Loucy (cell line): ENCODE measurements around the gene HIP1.
A peak's percentile ranks its signal among the peaks of the same experiment; 100 is the strongest.

Experiments used
- H2AFZ ChIP-seq: fragments of 200-600 bp; sonication (generic); 2 replicates; pipeline ENCODE4 v1.6.0; 2016; ENCODE audit warnings: antibody characterized with exemption, mild to moderate bottlenecking, low read length, moderate library complexity
- H3F3A ChIP-seq: fragments of 200-600 bp; 2 replicates; pipeline ENCODE4 v1.6.0; 2016; ENCODE audit warnings: antibody characterized with exemption, low read depth, mild to moderate bottlenecking
- H3K27me3 ChIP-seq: fragments of 200-600 bp; sonication (generic); 2 replicates; pipeline ENCODE4 v1.6.1; 2014; ENCODE audit warnings: low read length, mild to moderate bottlenecking; ENCODE audit not compliant: insufficient read depth, poor library complexity, severe bottlenecking
- H3K36me3 ChIP-seq: fragments of 200-600 bp; sonication (generic); 2 replicates; pipeline ENCODE4 v1.6.1; 2016; ENCODE audit warnings: low read length; ENCODE audit not compliant: insufficient read depth
- H3K4me1 ChIP-seq: fragments of 200-600 bp; sonication (generic); 2 replicates; pipeline ENCODE4 v1.5.1; 2014; ENCODE audit warnings: low read length, mild to moderate bottlenecking; ENCODE audit not compliant: insufficient read depth, poor library complexity, severe bottlenecking
- H3K4me2 ChIP-seq: fragments of 200-600 bp; sonication (generic); 2 replicates; pipeline ENCODE4 v1.6.0; 2014; ENCODE audit warnings: antibody characterized with exemption, low read length, low read depth, mild to moderate bottlenecking; ENCODE audit not compliant: poor library complexity, severe bottlenecking
- H3K4me3 ChIP-seq: fragments of 200-600 bp; sonication (generic); 2 replicates; pipeline ENCODE4 v1.5.1; 2014; ENCODE audit warnings: low read length, mild to moderate bottlenecking, mixed read lengths; ENCODE audit not compliant: poor library complexity, severe bottlenecking
- H3K79me2 ChIP-seq: fragments of 200-600 bp; sonication (generic); 2 replicates; pipeline ENCODE4 v1.6.1; 2014; ENCODE audit warnings: low read length; ENCODE audit not compliant: insufficient read depth
- H3K9ac ChIP-seq: fragments of 200-600 bp; sonication (generic); 2 replicates; pipeline ENCODE4 v1.6.0; 2014; ENCODE audit warnings: mild to moderate bottlenecking, low read depth, low read length, moderate library complexity; ENCODE audit not compliant: poor library complexity, severe bottlenecking
- H3K9me2 ChIP-seq: fragments of 200-600 bp; sonication (generic); replicated peaks from 2 replicates; pipeline ENCODE4 v1.6.1; 2016; ENCODE audit warnings: low read depth, low read length, mixed read lengths
- H3K9me3 ChIP-seq: fragments of 200-600 bp; sonication (generic); 2 replicates; pipeline ENCODE4 v1.6.1; 2014; ENCODE audit warnings: mild to moderate bottlenecking, antibody characterized with exemption, low read length, low read depth; ENCODE audit not compliant: insufficient read depth
- H4K20me1 ChIP-seq: fragments of 200-600 bp; sonication (generic); 2 replicates; pipeline ENCODE4 v1.6.0; 2014; ENCODE audit warnings: antibody characterized with exemption, low read length, mild to moderate bottlenecking; ENCODE audit not compliant: insufficient read depth, poor library complexity, severe bottlenecking
- EZH2phosphoT487 ChIP-seq: fragments of 200-600 bp; IDR thresholded peaks from 2 replicates; pipeline ENCODE4 v1.6.1; 2018; ENCODE audit warnings: antibody characterized with exemption, mild to moderate bottlenecking, moderate library complexity, borderline replicate concordance
- TF ChIP-seq, protein P1 (sequence below): fragments of 200-600 bp; sonication (generic); conservative IDR thresholded peaks from 2 replicates; pipeline ENCODE4 v1.5.1; 2014; ENCODE audit warnings: mild to moderate bottlenecking, antibody characterized with exemption, low read length

HIP1 gene

DNA sequence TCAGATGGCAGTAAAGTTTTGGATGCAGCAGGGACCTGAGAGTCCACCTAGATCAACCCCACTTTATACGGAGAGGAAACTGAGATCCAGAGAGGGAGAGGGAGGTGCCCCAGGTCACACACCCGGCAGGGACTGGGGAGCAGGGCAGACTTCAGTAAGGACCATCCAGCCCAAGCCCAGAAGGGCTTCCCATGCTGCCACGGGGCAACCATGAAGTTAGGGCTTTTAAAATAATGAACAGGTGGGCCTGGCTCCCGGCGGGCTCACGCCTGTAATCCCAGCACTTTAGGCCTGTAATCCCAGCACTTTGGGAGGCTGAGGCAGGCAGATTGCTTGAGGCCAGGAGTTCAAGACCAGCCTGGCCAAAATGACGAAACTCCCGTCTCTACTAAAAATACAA lies 98.5 kb downstream of the HIP1 start:
- H3K4me1 ChIP-seq: peaks cover 6% of the 10 kb centered on the region
- no peaks in the 10 kb centered on the region for H3K79me2 ChIP-seq
- H3K4me3 ChIP-seq: no peak overlapping the region
- H3K36me3 ChIP-seq: no peaks in the 10 kb centered on the region
- H3K27me3 ChIP-seq: no peaks in the 10 kb centered on the region
- no peaks in the 10 kb centered on the region for H3K9me2 ChIP-seq
- peak overlapping the region; percentile 98; the same call in 1 of the 2 replicates for H2AFZ ChIP-seq
- no peaks in the 10 kb centered on the region for H3F3A ChIP-seq
- H4K20me1 ChIP-seq: no peaks in the 10 kb centered on the region
- H3K4me2 ChIP-seq: peak overlapping the region; percentile 89
- H3K9me3 ChIP-seq: peaks cover 4% of the 10 kb centered on the region; the same call in 1 of the 2 replicates
- H3K9ac ChIP-seq: no peak overlapping the region
- TF ChIP-seq EZH2phosphoT487: no peak
- TF ChIP-seq, protein P1, sequence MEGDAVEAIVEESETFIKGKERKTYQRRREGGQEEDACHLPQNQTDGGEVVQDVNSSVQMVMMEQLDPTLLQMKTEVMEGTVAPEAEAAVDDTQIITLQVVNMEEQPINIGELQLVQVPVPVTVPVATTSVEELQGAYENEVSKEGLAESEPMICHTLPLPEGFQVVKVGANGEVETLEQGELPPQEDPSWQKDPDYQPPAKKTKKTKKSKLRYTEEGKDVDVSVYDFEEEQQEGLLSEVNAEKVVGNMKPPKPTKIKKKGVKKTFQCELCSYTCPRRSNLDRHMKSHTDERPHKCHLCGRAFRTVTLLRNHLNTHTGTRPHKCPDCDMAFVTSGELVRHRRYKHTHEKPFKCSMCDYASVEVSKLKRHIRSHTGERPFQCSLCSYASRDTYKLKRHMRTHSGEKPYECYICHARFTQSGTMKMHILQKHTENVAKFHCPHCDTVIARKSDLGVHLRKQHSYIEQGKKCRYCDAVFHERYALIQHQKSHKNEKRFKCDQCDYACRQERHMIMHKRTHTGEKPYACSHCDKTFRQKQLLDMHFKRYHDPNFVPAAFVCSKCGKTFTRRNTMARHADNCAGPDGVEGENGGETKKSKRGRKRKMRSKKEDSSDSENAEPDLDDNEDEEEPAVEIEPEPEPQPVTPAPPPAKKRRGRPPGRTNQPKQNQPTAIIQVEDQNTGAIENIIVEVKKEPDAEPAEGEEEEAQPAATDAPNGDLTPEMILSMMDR: no peak

- Histone ChIP-seq H3K9me3 (peaks cover 4% of the 10 kb centered on the region; the same call in 1 of the 2 replicates), H3K27me3 (no peaks in the 10 kb centered on the region), H3K9me2 (no peaks in the 10 kb centered on the region), H3K36me3 (no peaks in the 10 kb centered on the region), H2AFZ (peak overlapping the region; percentile 98), H3F3A (no peaks in the 10 kb centered on the region), H3K4me2 (peak overlapping the region; percentile 89), H3K9ac (peak overlapping the region; percentile 72), H4K20me1 (no peaks in the 10 kb centered on the region), H3K4me1 (peaks cover 6% of the 10 kb centered on the region), H3K79me2 (no peaks in the 10 kb centered on the region), H3K4me3 (peak overlapping the region; percentile 79)
- no peak for TF ChIP-seq EZH2phosphoT487
- TF ChIP-seq, protein P1: no peak
Observed at GRCh38 chr7:75639886-75640190, 98.9 kb downstream of the HIP1 start.

DNA sequence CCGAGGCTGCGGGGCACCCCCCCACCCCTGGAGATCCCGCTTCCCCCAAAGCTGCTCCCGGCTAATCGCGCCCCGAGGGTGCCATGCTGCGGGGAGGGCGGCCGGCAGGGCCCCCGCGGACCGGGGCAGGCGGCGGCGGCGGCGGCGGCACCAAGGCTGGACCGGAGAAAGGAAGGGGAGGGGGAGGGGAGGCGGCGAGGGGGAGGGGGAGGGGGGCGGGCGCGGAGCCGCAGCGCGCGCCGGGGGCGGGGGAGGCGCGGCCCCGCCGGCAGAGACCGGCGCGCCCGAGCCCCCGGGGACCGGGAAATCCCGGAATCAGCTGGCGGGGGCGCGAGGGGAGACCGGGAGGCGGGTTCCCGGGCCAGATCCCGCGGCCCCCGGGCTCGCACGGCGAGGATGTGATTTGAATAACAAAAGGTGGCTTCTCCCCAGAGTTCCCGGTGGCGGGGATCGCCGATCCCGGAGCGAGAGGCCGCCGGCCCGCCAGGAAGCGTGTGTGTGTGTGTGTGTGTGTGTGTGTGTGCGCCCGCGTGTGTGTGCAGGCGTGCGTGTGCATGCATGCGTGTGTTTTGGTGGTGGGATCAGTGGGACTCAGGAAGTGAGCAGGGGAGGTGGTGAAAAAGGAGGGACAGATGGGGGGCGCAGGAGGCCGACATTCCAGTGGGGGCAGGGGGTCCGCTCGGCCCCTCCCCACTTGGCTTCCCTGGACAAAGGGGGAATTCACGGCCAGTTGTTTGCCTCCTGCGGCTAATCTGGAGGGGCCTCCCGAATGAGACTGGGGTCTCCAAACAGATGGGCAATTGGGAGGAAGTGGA lies 99.5 kb downstream of the HIP1 start:
- H3K36me3 ChIP-seq: no peaks in the 10 kb centered on the region
- peaks cover 4% of the 10 kb centered on the region; the same call in 1 of the 2 replicates for H3K9me3 ChIP-seq
- peak overlapping the region; percentile 89 for H3K4me2 ChIP-seq
- no peaks in the 10 kb centered on the region for H3K9me2 ChIP-seq
- H3K79me2 ChIP-seq: no peaks in the 10 kb centered on the region
- peaks cover 6% of the 10 kb centered on the region for H3K4me1 ChIP-seq
- H3K4me3 ChIP-seq: peak overlapping the region; percentile 79
- H2AFZ ChIP-seq: peak overlapping the region; percentile 98
- TF ChIP-seq, protein P1: no peak
- TF ChIP-seq EZH2phosphoT487: no peak
- no peaks in the 10 kb centered on the region for H3F3A ChIP-seq
- H3K27me3 ChIP-seq: no peaks in the 10 kb centered on the region
- no peaks in the 10 kb centered on the region for H4K20me1 ChIP-seq
- peak overlapping the region; percentile 72 for H3K9ac ChIP-seq
